Measurements from ENCODE around the gene CYTH4.

DNA sequence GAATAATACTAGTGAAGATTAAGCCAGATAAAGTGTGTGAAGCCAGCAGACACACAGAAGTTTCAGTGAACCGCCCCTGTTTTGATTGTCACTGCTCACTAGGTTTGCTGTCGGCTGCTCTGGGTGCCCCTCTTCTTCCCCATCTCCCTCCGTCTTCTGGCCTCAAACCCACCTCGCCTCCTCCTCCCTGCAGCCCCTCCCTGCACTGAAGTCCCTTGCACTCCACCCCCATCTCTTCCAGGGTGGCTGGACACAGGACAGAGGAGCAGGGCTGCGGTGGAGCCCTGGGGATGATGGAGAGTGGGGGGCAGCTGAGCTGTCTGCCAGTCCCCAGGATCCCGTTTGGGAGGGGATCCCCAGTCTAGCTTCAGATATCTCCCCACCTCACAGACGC is 53.5 kb downstream of the CYTH4 start:
- TF ChIP-seq, protein P1, sequence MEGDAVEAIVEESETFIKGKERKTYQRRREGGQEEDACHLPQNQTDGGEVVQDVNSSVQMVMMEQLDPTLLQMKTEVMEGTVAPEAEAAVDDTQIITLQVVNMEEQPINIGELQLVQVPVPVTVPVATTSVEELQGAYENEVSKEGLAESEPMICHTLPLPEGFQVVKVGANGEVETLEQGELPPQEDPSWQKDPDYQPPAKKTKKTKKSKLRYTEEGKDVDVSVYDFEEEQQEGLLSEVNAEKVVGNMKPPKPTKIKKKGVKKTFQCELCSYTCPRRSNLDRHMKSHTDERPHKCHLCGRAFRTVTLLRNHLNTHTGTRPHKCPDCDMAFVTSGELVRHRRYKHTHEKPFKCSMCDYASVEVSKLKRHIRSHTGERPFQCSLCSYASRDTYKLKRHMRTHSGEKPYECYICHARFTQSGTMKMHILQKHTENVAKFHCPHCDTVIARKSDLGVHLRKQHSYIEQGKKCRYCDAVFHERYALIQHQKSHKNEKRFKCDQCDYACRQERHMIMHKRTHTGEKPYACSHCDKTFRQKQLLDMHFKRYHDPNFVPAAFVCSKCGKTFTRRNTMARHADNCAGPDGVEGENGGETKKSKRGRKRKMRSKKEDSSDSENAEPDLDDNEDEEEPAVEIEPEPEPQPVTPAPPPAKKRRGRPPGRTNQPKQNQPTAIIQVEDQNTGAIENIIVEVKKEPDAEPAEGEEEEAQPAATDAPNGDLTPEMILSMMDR (IDR thresholded peaks at IDR 0.05) = no peak
- TF ChIP-seq POLR2A (IDR thresholded peaks at IDR 0.05) (no peak), EP300 (IDR thresholded peaks at IDR 0.05) (no peak)

Measured in ovary (tissue), 3 donors.